Glutamatergic neuron (in vitro differentiated cells): ENCODE results near the gene KCNMB2. TPM values are rescaled to one million over a fixed set of nuclear protein-coding genes. Genes with fewer than 3 reads are reported as not detected.

Experiments
- DNase-seq: peaks from one replicate; pipeline ENCODE4 v3.0.0; 2022
- H3K27ac Mint-ChIP-seq: one replicate; pipeline ENCODE4 v1.8.0; 2020; ENCODE audit warnings: mild to moderate bottlenecking, mixed read lengths, inconsistent platforms; ENCODE audit not compliant: unreplicated experiment
- H3K27me3 Mint-ChIP-seq: one replicate; pipeline ENCODE4 v1.8.0; 2020; ENCODE audit warnings: mild to moderate bottlenecking, moderate library complexity, mixed read lengths, inconsistent platforms; ENCODE audit not compliant: unreplicated experiment
- H3K36me3 Mint-ChIP-seq: one replicate; pipeline ENCODE4 v1.8.0; 2020; ENCODE audit warnings: mild to moderate bottlenecking, mixed read lengths, inconsistent platforms; ENCODE audit not compliant: unreplicated experiment
- H3K4me1 Mint-ChIP-seq: one replicate; pipeline ENCODE4 v1.8.0; 2020; ENCODE audit warnings: mild to moderate bottlenecking, low read depth, mixed read lengths, inconsistent platforms; ENCODE audit not compliant: unreplicated experiment
- H3K4me3 Mint-ChIP-seq: one replicate; pipeline ENCODE4 v1.8.0; 2020; ENCODE audit warnings: mild to moderate bottlenecking, mixed read lengths, inconsistent platforms; ENCODE audit not compliant: unreplicated experiment
- H3K9me3 Mint-ChIP-seq: one replicate; pipeline ENCODE4 v1.8.0; 2020; ENCODE audit warnings: mild to moderate bottlenecking, moderate library complexity, mixed read lengths, inconsistent platforms; ENCODE audit not compliant: unreplicated experiment
- total RNA-seq: library from RNA; stranded (reverse); fragmentation: NEBNext Ultra II Directional; extraction: Animal tissue kit (Norgen Biotek cat#: 25700); gene quantifications from one replicate; pipeline ENCODE4 v1.2.1, GENCODE V29; 2021; ENCODE audit not compliant: unreplicated experiment
- TF ChIP-seq, protein P1 (sequence below): fragments of 200-600 bp; sonication (generic); IDR thresholded peaks from one replicate; pipeline ENCODE4 v1.5.0; 2021; ENCODE audit not compliant: partially characterized antibody, unreplicated experiment

The KCNMB2 gene
- total RNA-seq, 1 donor from 2014 or later, result 0.47 TPM

DNA sequence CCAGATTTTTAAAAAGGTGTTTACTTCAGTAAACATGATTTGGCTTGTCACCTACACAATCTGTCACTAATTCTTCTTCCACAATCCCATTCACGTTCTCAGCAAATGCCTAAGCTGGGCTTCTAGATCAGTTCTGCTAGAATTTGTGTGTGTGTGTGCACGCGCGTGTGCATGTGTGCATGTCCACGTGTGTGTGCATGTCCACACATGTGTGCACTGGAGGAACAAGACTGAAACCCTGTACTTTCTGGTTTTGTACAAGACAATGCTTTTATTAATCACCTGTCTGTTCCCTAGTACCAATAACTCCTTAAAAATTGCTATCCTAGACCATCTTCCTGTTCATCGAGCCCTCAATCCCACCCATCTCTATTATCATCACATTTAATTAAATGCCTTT lies 229.2 kb downstream of the KCNMB2 start:
- Mint-ChIP-seq H3K27me3 (no peaks in the 10 kb centered on the region), H3K4me3 (no peak overlapping the region), H3K36me3 (no peaks in the 10 kb centered on the region), H3K4me1 (peaks cover 3% of the 10 kb centered on the region), H3K9me3 (peaks cover 2% of the 10 kb centered on the region), H3K27ac (peak overlapping the region; percentile 19)
- no peak for DNase-seq
- TF ChIP-seq, protein P1, sequence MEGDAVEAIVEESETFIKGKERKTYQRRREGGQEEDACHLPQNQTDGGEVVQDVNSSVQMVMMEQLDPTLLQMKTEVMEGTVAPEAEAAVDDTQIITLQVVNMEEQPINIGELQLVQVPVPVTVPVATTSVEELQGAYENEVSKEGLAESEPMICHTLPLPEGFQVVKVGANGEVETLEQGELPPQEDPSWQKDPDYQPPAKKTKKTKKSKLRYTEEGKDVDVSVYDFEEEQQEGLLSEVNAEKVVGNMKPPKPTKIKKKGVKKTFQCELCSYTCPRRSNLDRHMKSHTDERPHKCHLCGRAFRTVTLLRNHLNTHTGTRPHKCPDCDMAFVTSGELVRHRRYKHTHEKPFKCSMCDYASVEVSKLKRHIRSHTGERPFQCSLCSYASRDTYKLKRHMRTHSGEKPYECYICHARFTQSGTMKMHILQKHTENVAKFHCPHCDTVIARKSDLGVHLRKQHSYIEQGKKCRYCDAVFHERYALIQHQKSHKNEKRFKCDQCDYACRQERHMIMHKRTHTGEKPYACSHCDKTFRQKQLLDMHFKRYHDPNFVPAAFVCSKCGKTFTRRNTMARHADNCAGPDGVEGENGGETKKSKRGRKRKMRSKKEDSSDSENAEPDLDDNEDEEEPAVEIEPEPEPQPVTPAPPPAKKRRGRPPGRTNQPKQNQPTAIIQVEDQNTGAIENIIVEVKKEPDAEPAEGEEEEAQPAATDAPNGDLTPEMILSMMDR, result no peak

DNA sequence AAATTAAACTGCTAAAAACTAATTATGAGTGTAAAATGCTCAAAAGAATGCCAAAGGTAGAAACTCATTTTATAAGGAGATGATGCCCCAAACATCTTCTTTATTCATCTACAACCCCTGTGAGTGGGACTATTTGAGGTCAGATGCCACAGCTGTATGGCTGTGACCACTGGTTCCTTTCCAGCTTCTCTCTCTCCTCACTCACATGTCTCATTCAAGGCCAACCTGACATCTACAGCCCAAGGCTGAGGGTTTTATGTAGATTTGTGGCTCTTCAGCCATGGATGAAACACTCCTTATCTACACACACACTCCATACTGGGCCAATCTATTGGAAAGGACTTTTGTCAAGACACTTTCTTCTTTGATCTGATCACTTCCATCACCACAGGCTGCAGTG lies 231.3 kb downstream of the KCNMB2 start:
- Mint-ChIP-seq H3K9me3 (peaks cover 2% of the 10 kb centered on the region), H3K36me3 (no peaks in the 10 kb centered on the region), H3K4me1 (peaks cover 3% of the 10 kb centered on the region), H3K27ac (no peak overlapping the region), H3K4me3 (no peak overlapping the region), H3K27me3 (no peaks in the 10 kb centered on the region)
- TF ChIP-seq, protein P1, result no peak
- no peak for DNase-seq

DNA sequence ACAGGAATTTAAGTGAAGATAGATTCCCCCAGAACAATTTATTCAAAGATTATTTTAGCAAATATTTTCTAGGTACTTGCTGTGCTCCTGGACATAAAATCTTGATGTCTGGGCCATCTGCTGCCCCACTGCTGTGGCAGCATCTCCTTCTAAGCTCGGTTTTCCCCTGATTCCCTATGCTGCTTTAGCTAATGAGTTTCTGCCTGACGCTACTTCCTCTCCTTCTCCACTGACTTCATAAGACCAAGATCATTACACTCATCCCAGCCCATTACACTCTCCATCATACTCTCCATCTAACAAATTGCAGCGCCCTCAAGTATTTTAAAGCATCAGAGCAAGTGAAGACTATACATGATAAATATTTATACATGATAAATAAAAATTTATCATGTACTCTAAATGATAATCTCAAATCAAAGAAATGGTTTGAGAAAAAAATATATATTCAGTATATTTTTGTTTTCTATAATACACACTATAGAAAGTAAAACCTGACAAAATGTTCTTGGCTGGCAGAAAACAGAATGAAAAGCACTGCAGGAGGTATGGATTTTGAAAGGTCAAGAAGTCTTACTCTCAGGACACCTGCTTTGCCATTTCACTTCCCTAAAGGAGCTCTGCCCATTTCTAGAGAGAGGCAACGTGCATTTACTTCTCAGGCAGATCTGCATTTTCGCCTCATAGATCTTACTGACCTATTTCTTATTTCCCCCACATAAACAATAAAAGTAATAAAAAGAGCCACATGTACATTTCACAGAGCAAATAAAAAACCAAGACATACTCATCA lies 232.0 kb downstream of the KCNMB2 start:
- TF ChIP-seq, protein P1, result no peak
- Mint-ChIP-seq H3K27ac (no peak overlapping the region), H3K4me1 (peaks cover 3% of the 10 kb centered on the region), H3K4me3 (no peak overlapping the region), H3K27me3 (no peaks in the 10 kb centered on the region), H3K36me3 (no peaks in the 10 kb centered on the region), H3K9me3 (peaks cover 1% of the 10 kb centered on the region)
- DNase-seq, result no peak

DNA sequence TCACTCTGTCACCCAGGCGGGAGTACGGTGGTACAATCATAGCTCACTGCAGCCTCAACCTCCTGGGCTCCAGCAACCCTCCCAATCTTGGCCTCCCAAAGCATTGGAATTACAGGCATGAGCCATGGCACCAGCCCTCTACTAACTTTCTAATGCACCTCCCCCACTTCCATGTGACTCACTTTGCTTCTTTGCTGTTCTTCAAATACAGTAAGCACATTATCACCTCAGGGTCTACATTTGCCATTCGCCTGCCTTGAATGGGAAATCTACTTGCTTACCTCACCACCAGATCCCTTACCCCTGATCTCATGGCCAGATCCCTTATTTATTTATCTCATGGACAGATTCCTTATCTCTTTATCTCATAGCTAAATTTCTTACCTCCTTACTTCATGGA lies 235.3 kb downstream of the KCNMB2 start:
- no peak for DNase-seq
- no peak overlapping the region for H3K27ac Mint-ChIP-seq

DNA sequence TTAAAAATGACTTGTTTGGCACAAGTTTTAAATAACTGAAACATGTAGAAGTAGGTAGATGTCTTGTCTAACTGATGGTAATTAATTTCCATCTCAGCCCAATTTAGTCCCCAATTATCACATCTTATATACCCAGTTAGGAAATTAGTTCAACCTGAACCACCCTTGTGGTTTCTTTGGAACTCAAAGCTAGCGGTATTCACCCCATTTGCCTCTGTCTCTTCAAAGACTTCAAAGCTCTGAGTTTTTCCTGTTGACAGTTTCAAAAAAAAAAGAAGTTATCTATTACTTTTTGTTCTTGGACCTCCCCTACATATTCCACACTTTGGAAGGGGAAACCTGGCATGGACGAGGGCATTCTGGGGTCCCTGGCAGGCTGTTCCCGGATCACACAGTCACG lies 236.5 kb downstream of the KCNMB2 start:
- TF ChIP-seq, protein P1, result no peak
- no peaks in the 10 kb centered on the region for H3K36me3 Mint-ChIP-seq
- no peaks in the 10 kb centered on the region for H3K27me3 Mint-ChIP-seq
- H3K4me1 Mint-ChIP-seq, result peaks cover 3% of the 10 kb centered on the region
- no peaks in the 10 kb centered on the region for H3K9me3 Mint-ChIP-seq
- no peak overlapping the region for H3K27ac Mint-ChIP-seq
- no peak overlapping the region for H3K4me3 Mint-ChIP-seq
- no peak for DNase-seq

More for the DNA sequence above, 235.3 kb downstream of the KCNMB2 start:
- Mint-ChIP-seq H3K9me3 (no peaks in the 10 kb centered on the region), H3K4me1 (peaks cover 3% of the 10 kb centered on the region), H3K4me3 (no peak overlapping the region), H3K36me3 (no peaks in the 10 kb centered on the region), H3K27me3 (no peaks in the 10 kb centered on the region)
- TF ChIP-seq, protein P1, result no peak
